LNCAP (cell line): Measurements from ENCODE around the gene CCNG1.

Experiments used
- TF ChIP-seq, protein P1 (sequence below): fragments of 450-650 bp; IDR thresholded peaks from 2 replicates; pipeline ENCODE4 v1.5.1; 2017; ENCODE audit warnings: mild to moderate bottlenecking

Gene CCNG1

DNA sequence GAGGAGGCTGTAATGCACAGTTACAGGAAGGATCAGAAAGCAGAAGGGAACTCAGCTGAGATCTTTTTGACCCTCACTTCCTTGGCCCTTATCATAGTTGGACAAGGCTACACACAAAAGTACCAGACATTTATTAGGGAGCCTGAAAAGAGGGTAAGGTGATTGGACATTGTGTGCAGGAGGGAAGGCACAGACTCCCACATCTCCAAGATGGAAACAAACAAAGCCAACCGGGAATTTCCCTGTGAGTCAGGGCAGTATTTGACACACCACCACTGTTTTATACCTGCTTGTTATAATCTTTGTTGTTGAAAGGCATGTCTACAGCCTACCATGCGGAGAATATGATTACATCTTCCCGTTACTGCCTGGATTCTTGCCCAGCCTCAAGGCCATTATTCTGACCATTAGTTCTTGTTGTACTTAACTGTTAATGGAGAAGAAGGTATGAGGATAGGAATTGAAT lies 3.0 kb upstream of the CCNG1 start:
- TF ChIP-seq, protein P1, sequence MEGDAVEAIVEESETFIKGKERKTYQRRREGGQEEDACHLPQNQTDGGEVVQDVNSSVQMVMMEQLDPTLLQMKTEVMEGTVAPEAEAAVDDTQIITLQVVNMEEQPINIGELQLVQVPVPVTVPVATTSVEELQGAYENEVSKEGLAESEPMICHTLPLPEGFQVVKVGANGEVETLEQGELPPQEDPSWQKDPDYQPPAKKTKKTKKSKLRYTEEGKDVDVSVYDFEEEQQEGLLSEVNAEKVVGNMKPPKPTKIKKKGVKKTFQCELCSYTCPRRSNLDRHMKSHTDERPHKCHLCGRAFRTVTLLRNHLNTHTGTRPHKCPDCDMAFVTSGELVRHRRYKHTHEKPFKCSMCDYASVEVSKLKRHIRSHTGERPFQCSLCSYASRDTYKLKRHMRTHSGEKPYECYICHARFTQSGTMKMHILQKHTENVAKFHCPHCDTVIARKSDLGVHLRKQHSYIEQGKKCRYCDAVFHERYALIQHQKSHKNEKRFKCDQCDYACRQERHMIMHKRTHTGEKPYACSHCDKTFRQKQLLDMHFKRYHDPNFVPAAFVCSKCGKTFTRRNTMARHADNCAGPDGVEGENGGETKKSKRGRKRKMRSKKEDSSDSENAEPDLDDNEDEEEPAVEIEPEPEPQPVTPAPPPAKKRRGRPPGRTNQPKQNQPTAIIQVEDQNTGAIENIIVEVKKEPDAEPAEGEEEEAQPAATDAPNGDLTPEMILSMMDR, result no peak

GRCh38 chr5:163436515-163436914 lies 880 bp upstream of the CCNG1 start:
- TF ChIP-seq, protein P1, result no peak

- TF ChIP-seq, protein P1, result no peak
Observed at GRCh38 chr5:163437011-163437308, 435 bp upstream of the CCNG1 start.

DNA sequence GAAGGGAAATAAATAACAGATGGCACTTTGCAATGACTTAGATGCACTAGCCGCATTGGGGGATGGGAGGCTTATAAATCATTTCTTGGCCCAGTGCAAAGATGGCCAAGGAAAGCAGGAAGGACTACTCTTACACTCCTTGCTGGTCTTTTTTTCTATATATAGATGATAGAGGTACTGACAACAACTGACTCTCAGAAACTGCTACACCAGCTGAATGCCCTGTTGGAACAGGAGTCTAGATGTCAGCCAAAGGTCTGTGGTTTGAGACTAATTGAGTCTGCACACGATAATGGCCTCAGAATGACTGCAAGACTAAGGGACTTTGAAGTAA lies 1.7 kb downstream of the CCNG1 start:
- TF ChIP-seq, protein P1, result no peak

- TF ChIP-seq, protein P1, result no peak
Observed at GRCh38 chr5:163440954-163441353, 3.6 kb downstream of the CCNG1 start.

GRCh38 chr5:163444526-163444925 lies 7.1 kb downstream of the CCNG1 start:
- TF ChIP-seq, protein P1, result no peak

GRCh38 chr5:163445345-163445744 lies 8.0 kb downstream of the CCNG1 start:
- TF ChIP-seq, protein P1, result no peak

- TF ChIP-seq, protein P1, result no peak
Observed at GRCh38 chr5:163447191-163447590, 9.8 kb downstream of the CCNG1 start.
